HG03469 (cell line): Measurements from ENCODE around the gene CLDN18.

Source experiments
- ATAC-seq: cut with Tn5 transposase; IDR thresholded peaks from one replicate; pipeline ENCODE4 v1.9.1; 2021; ENCODE audit warnings: mild to moderate bottlenecking, moderate library complexity, moderate number of reproducible peaks; ENCODE audit not compliant: unreplicated experiment

The CLDN18 gene

GRCh38 chr3:138023754-138024153 is 13.8 kb downstream of the CLDN18 start:
- ATAC-seq, result no peak

GRCh38 chr3:138025553-138025952 is 15.6 kb downstream of the CLDN18 start:
- ATAC-seq, result no peak

GRCh38 chr3:138027821-138028220 is 17.9 kb downstream of the CLDN18 start:
- no peak for ATAC-seq

GRCh38 chr3:138030734-138031280 is 20.8 kb downstream of the CLDN18 start:
- ATAC-seq, result no peak

GRCh38 chr3:138031536-138031935 is 21.6 kb downstream of the CLDN18 start:
- no peak for ATAC-seq

- no peak for ATAC-seq
Observed at GRCh38 chr3:138032567-138032966, 22.6 kb downstream of the CLDN18 start.

- ATAC-seq, result no peak
Observed at GRCh38 chr3:138033202-138033691, 23.3 kb downstream of the CLDN18 start.

- ATAC-seq, result no peak
Observed at GRCh38 chr3:138034918-138035317, 25.0 kb downstream of the CLDN18 start.

- ATAC-seq, result no peak
Observed at GRCh38 chr3:138036572-138036971, 26.6 kb downstream of the CLDN18 start.

GRCh38 chr3:138038725-138039462 is 28.9 kb downstream of the CLDN18 start:
- ATAC-seq, result no peak

- ATAC-seq, result no peak
Observed at GRCh38 chr3:138042043-138042442, 32.1 kb downstream of the CLDN18 start.

- no peak for ATAC-seq
Observed at GRCh38 chr3:138043266-138044029, 33.5 kb downstream of the CLDN18 start.

- no peak for ATAC-seq
Observed at GRCh38 chr3:138046085-138046484, 36.1 kb downstream of the CLDN18 start.

GRCh38 chr3:138046955-138047354 is 37.0 kb downstream of the CLDN18 start:
- no peak for ATAC-seq

- no peak for ATAC-seq
Observed at GRCh38 chr3:138047596-138048158, 37.7 kb downstream of the CLDN18 start.

GRCh38 chr3:138049157-138049919 is 39.4 kb downstream of the CLDN18 start:
- no peak for ATAC-seq

GRCh38 chr3:138051947-138052802 is 42.2 kb downstream of the CLDN18 start:
- ATAC-seq, result no peak

- no peak for ATAC-seq
Observed at GRCh38 chr3:138054057-138054456, 44.1 kb downstream of the CLDN18 start.

- no peak for ATAC-seq
Observed at GRCh38 chr3:138057384-138057783, 47.4 kb downstream of the CLDN18 start.

GRCh38 chr3:138059261-138059660 is 49.3 kb downstream of the CLDN18 start:
- no peak for ATAC-seq
